Effector CD8-positive, alpha-beta T cell (primary cell): ENCODE data around the gene GPR139.

ENCODE experiments used
- DNase-seq: peaks from one replicate; lab custom pipeline; 2025; lab: John Stamatoyannopoulos, UW

Gene GPR139

DNA sequence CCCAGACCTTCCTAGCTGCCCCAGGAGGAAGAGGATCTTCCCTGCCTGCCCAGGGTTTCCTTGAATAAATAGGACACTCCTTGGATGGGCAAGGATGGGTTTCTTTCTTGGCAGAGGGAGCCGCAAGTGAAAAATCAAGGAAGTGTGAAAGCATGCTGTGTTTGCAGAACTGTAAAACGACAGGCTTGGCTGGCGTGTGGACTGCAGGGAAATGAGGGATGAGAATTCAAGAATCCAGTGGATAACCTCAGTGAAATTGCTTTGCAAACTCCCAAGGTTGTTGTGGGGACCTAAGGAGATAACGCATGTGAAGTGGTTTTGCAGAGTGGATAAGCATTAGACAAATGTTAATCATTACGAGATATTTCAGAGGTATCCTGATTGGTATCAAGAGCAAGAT lies 20.4 kb downstream of the GPR139 start:
- DNase-seq = no peak

DNA sequence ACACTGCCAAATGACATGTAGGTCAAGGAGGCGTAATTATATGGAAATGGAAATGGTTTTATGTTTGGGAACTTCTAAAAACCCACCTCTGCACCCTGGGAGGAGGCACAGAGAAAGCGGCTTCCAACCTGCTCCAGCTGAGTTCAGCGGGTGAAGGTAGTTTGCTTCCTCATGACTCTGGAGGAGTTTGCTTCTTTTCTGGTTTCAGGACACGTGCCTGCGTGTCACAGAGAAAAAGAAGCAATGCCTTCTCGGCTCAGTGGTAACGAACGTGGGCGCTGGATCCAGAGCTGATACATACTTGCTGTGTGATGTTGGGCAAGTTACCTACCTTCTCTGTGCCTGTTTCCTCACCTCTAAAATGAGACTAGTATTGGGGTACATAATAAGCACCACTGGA lies 22.1 kb downstream of the GPR139 start:
- no peak for DNase-seq

DNA sequence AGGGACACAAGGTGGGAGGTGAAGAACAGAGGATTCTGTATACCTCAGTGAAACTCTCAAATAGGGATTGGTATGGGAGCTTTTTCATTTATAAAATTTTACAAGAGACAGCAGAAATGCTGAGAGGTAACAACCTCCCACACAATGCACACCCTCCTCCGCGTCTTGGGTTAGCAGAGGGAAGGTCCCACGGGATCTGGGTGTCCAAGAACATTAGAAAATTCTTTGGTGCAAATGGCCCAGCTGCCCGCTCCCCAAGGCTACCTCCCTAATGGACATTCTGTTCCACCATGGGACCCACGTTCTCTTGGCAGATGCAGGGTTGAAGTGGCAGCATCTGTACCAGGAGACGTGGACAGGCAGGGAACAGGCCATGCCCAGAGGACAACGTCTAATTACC lies 22.5 kb downstream of the GPR139 start:
- DNase-seq = no peak

DNA sequence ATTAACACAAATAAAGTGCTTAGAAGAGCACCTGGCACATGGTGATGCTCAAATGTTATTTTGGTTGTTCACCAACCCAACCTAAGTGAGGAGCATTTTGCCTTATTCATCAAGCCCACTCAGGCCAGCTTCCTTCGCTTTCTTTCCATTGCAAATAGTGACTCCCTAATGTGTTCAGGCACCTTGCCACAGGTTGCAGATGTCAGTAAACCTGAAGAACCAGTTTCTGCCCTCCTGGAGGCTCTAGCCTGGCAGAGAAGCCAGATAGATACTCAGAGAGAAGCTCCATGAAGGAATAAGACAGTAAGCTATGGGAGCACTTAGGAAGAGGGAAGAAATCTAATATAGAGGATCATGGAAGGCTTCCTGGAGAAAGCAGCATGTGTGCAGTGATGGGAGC lies 23.9 kb downstream of the GPR139 start:
- DNase-seq = no peak

DNA sequence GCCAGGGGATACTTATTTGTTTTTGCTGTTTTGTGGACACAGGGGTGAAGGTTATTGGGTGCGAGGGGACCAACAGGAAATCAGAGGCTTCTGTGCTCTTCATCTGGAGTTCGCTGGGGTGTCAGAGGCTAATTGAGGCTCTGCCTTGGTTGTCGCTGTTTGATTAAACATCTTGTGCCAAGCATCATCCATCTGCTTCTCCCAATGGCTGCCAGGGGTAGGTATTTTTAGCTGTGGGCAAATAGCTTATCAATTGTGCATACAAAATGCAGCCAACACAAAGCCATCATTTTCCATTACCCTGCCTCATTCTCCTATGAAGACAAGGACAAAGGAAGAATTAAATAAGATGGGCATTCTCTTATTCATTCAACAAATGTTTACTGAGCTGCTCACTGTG lies 27.8 kb downstream of the GPR139 start:
- DNase-seq = no peak

DNA sequence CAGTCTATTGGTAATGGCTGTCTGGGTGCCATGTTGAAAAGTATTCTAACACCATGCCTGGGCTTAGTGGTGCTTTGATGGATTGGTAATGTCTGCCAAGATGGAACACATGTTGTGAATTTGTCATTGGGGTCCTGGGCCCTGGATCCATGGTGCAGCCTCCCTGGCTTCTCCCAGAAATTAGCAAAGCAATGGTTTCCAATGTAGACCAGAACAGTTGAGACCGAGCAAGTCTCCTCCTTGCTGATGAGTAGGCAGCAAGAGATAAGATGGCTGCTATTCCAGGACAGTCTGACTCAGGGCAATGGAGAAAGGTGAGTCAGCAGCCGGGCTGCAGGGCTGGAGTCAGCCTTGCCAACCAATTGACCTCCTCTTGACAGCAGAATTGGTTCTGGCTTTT lies 30.8 kb downstream of the GPR139 start:
- DNase-seq = no peak

DNA sequence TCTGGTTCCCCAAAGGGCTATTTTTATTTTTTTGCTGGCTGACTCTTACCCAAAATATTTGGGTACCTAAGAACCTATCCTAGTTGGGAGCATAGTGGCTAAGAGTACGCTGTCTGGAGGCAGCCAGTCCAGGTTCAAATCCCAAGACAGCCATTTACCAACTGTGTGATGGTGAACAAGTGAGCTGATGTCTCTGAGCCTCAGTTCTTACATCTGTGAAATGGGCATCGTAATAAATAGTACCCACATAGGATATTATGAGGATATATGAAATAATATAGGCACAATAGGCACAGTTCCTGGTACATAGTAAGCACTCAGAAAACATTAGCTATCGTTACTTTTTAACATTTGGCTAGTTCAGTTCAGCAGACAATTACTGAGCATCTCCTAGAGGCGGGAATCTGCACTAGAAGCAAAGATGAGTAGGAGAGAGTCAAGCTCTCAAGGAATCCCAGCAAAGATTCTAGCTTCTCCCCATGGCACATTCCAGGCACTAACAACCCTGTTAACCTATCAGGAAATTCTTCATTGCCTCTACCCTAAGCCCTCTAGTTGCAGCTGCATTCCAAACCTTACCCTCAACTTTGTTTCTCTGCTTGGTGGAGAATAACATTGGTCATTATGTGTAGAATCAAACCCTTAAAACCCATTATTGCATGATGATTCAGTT lies 31.6 kb downstream of the GPR139 start:
- DNase-seq = no peak

DNA sequence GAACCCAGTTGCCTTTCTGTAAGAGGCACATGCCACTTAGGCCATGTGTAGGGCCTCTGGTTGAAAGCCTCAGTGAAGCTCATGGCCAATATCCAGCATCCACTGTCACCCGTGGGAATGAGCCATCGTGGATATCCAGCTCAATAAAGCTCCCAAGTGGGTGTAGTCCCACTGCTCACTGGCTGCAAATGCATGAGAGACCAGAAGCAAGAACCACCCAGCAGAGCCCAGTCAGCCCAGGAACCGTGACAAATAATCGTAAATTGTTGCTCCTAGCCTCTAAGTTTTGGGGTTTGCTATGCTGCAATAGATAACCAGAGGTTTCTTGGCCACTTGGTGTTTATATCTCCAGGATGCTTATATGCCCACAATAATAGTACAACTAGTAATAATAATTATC lies 33.7 kb downstream of the GPR139 start:
- DNase-seq = no peak

DNA sequence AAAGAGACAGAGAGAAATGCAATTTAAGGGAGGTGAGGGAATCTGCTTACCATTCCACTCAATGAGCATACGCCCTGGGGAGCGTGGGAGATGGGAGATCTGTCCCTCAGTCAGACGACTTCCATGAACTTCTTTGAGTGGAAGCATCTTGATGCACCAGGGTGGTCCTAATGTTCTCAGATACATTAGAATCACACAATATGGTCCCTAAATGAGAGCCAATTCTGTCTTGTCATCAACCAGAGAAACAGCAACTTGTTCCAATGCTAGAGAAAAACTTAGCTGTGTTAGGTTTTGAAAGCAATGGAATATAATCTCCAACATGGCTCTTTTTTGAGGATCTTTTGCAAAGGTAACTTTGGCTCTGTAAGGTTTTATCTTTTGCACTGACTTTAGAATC lies 44.1 kb downstream of the GPR139 start:
- no peak for DNase-seq

DNA sequence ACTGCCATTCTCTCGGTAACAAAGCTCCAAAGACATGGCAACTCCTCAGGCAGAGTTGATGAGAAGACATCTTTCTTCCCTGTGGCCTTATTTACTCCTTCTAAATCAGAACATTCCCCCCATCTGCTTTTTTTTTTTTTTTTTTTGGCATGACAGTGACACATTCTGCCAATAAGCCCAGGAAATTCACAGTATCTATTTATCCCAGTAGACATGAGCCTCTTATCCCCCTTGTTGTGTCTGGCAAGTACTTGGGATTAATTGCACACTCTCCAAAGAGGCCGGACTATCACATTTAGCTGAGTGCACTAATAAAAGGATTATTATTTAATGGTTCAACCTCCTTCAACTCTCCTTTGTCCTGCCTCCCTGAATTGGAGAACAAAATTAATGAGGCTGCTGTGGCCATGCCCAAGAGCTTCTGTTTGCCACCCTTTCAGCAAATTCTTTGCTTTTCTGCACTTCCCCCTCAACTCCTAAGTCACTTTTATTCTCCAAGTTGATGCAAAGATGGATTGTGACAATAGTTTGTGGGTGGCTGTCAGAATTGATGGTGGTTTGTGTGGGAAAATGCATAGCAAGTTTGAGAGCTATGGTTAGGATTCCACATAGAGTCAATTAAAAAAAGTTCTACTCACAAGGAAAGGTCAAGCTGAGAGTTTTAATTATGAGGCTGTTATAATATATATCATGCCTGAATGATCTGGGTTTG lies 47.2 kb downstream of the GPR139 start:
- no peak for DNase-seq

DNA sequence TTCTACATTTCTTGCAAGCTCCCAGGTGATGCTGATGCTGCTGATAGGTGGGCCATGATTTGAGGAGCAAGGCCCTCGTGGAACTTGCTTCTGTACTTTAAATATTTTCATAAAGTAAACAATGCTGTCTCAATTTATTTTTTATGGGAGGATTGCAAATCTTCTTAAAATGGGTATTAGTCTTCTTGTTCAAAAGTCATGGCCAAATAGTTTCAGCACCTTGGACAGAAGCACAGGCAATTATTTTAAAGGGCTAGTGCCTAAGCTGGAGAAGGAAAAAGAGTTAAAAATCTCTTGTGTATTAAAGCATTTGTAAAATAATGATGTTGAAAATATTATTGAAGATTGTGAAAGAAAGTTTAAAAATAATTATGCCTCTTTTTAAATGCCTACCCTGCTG lies 50.5 kb downstream of the GPR139 start:
- no peak for DNase-seq

DNA sequence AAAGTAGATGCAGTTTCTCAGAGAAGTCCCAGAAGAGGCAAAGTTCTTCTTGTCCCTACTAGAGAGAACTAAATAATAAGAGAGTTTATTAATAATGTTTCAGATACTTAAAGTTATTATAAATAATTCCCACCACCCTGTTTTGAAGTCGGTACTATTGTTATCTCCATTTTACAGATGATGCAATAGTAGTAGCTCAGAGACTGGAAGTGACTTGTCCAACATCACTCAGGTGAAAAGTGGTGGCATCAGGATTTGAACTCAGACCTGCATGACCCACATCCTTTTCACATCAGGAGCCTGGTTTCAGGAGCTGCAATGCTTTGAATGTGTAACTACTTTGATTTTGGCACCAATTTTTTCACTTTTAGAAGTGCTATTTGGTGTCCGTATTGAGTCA lies 52.7 kb downstream of the GPR139 start:
- DNase-seq = no peak

DNA sequence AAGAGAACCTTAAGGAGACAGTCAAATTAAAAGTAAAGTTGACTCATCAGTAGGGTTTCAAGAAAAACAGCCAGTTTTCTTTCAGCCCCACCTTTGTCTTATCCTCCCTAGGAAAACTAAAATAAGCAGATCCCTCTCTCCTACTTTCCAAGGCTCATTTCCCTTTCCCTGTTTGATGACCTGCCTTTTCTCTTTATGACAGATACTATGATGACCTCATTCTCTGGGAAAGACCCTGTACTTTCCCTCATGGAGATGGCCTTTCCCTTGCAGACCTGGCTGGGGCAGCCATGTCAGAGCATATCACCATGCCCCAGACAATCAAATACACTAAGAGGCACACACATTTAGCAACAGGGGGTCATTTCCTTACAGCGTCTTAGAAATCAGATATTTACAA lies 53.6 kb downstream of the GPR139 start:
- no peak for DNase-seq

DNA sequence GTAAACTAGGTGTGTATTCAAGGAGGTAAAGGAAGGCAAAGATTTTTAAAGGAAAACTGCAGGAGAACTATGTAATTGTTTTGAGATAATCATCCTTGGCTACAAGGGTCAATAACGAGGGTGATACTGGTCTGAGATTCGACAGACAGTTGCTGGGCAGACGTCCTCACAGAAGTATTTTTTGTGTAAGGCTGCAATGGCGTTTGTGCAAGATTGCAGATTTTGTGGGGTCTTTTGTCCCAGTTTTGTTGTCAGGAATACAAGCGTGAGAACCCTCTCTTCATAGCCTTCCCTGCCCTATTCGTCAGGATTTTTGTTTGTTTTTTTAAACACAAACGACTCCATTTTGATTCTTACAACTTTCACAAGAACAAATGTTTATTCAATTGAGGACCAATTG lies 57.5 kb downstream of the GPR139 start:
- DNase-seq = no peak

DNA sequence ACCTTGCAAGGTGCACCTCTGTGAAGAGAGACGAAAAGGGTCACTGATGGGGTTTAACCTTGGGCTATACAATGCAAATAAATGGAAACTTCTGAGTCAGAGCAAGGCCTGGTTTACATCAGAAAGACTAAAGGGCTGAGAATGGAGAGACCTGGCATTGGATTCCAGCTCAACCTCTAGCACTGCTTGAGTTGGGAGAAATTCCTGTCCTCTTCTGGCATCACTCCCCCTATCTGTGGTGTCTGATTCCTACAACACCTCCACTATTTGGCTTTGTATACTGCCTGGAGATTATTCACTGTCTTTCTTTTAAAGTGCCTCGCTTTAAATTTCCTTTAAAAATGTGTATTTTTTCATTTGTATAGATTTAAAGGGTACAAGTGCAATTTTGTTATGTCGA lies 68.8 kb downstream of the GPR139 start:
- DNase-seq = no peak

DNA sequence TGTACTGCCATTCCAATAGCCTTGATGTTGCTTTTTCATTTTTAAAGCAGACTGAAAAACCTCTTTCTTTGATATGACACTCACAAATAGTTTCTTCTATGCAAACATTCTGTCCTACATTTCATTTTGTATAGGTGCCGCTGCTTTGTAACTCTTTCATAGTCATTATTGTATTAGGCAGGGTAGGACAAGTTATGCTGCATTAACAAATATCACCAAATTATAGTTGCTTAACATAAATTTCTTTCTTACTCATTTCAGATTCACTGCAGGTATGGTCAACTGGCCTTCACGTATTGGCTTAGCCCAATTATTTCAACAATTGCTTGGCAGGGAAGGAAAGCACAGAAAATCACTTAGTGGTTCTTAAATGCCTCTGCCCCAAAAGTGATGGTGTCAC lies 70.8 kb downstream of the GPR139 start:
- no peak for DNase-seq

DNA sequence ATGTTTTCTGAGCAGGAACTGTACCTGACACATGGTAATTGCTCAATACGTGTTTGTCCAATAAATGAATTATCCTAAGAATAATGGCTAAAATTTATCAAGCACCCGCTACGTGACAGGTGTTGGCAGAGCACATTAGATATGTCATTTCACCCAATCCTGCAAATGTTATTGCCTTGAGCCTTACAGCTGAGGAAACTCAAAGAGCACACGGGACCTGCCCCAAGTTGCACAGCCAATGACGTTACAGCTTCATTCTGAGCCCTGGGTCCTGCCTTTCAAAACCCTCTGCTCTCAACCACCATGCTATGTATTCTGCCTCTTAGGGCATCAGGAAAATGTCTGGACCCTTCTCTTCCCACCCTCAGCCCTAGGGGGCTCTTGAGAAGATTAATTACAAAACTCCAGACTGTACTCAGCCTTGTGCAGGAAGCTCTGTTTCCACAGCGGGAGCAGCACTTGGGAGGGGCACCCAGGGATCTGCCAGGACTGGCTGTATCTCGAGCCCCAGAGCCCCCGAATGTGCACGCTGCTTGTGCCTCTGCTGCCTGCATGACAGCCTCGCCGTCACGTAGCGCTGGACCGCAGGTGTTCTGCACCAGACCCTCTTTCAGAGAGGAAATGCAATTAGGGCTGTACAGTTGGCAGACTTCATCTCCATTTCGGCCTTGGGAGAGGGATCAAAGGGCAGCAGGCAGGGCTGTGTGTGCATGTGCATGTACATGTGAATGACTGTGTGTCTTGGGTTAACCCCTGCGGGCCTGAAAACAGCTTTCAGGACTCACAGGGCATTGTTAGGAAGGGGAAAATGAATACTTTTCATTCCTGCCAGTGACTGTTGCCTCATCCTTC lies 71.6 kb downstream of the GPR139 start:
- no peak for DNase-seq

DNA sequence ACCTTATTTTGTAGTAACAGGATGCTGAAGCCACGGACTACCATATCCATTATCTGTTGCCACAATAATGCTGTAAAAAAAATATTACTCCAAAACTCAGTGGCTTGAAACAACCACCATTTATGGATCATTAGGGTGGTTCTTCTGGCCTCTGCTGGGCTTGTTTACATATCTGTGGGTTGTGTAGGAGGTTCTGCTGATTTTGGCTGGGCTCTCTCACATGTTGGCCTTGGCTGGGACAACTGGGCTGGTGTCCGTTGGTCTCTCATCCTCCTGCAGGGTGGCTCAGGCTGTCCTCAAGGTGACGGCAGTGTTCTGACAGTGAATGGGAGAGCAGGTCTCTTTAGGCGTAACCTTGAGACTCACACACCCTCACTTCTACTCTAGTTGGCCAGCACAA lies 76.0 kb downstream of the GPR139 start:
- DNase-seq = no peak

DNA sequence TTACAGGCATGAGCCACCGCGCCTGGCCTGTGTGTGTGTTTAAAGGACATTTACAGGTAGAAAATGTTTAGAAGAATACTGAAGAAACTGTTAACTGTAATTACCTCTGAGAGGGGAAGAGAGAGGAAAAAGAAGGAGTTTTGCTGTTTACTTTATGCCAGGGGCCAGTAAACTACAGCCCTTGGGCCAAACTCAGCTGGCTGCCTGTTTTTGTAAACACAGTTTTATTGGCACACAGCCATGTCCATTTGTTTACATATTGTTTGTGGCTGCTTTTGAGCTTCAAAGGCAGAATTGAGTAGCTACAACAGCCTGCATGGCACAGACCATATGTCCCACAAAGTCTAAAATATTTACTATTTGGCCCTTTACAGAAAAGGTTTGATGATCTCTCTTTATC lies 76.4 kb downstream of the GPR139 start:
- DNase-seq = no peak

DNA sequence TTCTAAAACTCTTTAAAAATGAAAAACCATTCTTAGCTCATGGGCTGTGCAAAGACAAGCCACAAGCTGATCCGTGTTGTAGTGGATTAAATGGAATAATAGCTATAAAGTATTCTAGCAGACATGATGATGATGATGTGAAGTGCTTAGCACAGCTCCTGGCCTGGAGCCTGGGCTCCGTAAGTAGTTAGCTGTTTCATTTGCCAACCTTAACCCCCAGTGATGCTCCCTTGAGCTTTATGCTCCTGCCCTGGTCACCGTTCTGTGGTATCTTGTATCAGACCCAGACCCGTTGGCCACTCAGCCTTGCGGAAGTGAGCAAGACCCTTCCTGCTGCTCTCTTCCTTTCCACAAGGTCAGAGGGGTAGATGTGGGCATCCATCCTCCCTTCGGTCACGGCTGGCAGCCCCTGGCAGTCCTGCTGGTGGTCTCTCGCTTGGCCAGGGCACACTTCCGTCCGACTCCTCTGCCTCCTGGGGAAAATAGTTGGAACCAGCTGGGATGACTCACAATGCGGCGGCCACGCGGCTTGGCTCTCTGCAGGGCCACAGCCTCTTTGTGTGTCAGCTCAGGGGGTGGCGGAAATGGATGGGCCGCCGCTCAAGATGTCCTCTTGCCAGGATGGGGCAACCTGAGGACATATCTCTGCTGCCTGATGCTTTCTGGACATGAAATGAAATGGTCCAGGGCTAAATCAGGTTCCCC lies 79.1 kb downstream of the GPR139 start:
- DNase-seq = no peak

DNA sequence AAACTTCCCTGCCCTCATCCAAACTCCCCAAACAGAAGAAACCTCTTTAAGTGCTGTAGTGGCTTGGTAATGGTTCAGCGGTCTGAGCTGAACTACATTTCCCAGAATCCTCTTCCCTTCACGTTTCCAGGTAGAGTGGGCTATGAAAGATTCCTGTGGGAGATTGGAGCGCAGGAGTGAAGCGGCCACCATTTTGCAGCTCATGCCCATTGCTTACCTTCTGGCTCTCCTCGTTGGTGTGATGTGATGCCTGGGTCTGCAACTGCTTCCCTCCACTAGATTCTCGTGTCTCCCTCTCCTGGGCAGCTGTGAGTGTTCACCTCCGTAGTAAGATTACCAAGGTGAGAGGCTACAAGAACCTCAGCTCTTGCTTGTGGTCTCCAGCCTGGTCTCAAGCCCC lies 82.1 kb downstream of the GPR139 start:
- no peak for DNase-seq

DNA sequence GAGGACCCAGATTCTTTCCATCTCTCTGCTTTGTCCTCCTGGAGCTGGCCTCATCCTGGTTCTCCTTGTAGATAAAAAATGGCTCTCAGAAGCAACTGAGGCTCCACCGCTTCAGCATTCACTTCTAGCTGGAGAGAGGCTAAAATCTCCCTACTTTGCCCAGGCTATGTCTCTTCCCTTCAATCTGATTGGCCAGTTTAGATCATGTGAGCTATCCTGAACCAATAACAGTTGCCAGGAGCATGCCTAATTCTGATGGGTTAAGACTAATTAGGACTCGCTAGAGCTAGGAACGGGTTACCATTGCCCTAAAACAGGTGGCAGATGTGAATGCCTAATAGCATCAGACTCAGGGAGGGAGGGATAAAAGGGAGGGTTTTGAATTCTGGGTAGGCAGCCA lies 89.6 kb downstream of the GPR139 start:
- DNase-seq = no peak
